DOHH2 (cell line): Measurements from ENCODE around the gene NUP93.

Experiments
- H3F3A ChIP-seq: fragments of 200-600 bp; sonication (generic), shearing (Covaris generic); 2 replicates; pipeline ENCODE4 v1.6.0; 2016; ENCODE audit warnings: antibody characterized with exemption, mild to moderate bottlenecking; ENCODE audit not compliant: control insufficient read depth, insufficient read depth
- H3K27ac ChIP-seq: fragments of 200-600 bp; sonication (generic); 2 replicates; pipeline ENCODE4 v1.5.1; 2014; ENCODE audit warnings: low read depth, mild to moderate bottlenecking, low read length, moderate library complexity
- H3K27me3 ChIP-seq: fragments of 200-600 bp; sonication (generic); 2 replicates; pipeline ENCODE4 v1.6.1; 2014; ENCODE audit warnings: mild to moderate bottlenecking, low read length, mixed read lengths; ENCODE audit not compliant: control insufficient read depth
- H3K36me3 ChIP-seq: fragments of 200-600 bp; sonication (generic); 2 replicates; pipeline ENCODE4 v1.6.1; 2014; ENCODE audit warnings: mild to moderate bottlenecking, low read length, moderate library complexity, mixed read lengths; ENCODE audit not compliant: control insufficient read depth
- H3K4me1 ChIP-seq: fragments of 200-600 bp; sonication (generic); 2 replicates; pipeline ENCODE4 v1.6.1; 2014; ENCODE audit warnings: mild to moderate bottlenecking, low read length, mixed read lengths; ENCODE audit not compliant: control insufficient read depth
- H3K4me2 ChIP-seq: fragments of 200-600 bp; sonication (generic); 2 replicates; pipeline ENCODE4 v1.6.0; 2014; ENCODE audit warnings: mild to moderate bottlenecking, low read length, moderate library complexity
- H3K4me3 ChIP-seq: fragments of 200-600 bp; sonication (generic); 2 replicates; pipeline ENCODE4 v1.5.1; 2014; ENCODE audit warnings: mild to moderate bottlenecking, low read length, mixed read lengths
- H3K79me2 ChIP-seq: fragments of 200-600 bp; sonication (generic); 2 replicates; pipeline ENCODE4 v1.6.1; 2014; ENCODE audit warnings: mild to moderate bottlenecking, low read length, mixed read lengths; ENCODE audit not compliant: control insufficient read depth
- H3K9me2 ChIP-seq: fragments of 200-600 bp; sonication (generic); replicated peaks from 2 replicates; pipeline ENCODE4 v1.6.1; 2014; ENCODE audit warnings: mild to moderate bottlenecking, low read length, mixed read lengths; ENCODE audit not compliant: control insufficient read depth
- H3K9me3 ChIP-seq: fragments of 200-600 bp; sonication (generic); 2 replicates; pipeline ENCODE4 v1.6.1; 2014; ENCODE audit warnings: antibody characterized with exemption, low read length, mixed read lengths; ENCODE audit not compliant: control insufficient read depth, insufficient read depth
- H4K20me1 ChIP-seq: fragments of 200-600 bp; sonication (generic); 2 replicates; pipeline ENCODE4 v1.6.0; 2014; ENCODE audit warnings: low read depth, mild to moderate bottlenecking, antibody characterized with exemption, low read length, moderate library complexity; ENCODE audit not compliant: control insufficient read depth, insufficient read depth
- EZH2phosphoT487 ChIP-seq: fragments of 200-600 bp; sonication (generic); IDR thresholded peaks from 2 replicates; pipeline ENCODE4 v1.6.1; 2017; ENCODE audit warnings: borderline replicate concordance, mild to moderate bottlenecking, antibody characterized with exemption, low read length, moderate library complexity, mixed read lengths
- TF ChIP-seq, protein P1 (sequence below): fragments of 200-600 bp; sonication (generic); IDR thresholded peaks from one replicate; pipeline ENCODE4 v1.5.1; 2014; ENCODE audit warnings: antibody characterized with exemption, mild to moderate bottlenecking, low read depth, low read length; ENCODE audit not compliant: poor library complexity, severe bottlenecking

The NUP93 gene

DNA sequence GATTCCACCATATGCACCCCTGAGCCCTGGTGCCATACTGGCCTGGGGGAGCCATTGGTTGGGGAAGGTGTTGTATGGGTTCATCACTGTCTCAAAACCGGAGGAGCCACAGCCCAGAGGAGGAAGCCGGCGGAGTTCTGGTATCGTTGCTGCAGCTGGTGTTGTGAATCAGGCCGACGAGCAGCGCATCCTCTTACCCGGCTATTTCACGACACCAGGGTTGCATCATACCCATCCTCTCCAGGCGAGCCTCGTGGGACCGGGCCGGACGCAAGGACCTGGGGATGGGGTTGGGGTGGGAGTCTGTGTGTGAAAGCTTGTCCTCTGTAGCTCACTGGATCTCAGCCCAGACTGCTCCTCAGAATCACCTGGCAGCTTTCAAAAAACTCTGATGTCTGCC, 128.4 kb downstream of the NUP93 start:
- TF ChIP-seq, protein P1, sequence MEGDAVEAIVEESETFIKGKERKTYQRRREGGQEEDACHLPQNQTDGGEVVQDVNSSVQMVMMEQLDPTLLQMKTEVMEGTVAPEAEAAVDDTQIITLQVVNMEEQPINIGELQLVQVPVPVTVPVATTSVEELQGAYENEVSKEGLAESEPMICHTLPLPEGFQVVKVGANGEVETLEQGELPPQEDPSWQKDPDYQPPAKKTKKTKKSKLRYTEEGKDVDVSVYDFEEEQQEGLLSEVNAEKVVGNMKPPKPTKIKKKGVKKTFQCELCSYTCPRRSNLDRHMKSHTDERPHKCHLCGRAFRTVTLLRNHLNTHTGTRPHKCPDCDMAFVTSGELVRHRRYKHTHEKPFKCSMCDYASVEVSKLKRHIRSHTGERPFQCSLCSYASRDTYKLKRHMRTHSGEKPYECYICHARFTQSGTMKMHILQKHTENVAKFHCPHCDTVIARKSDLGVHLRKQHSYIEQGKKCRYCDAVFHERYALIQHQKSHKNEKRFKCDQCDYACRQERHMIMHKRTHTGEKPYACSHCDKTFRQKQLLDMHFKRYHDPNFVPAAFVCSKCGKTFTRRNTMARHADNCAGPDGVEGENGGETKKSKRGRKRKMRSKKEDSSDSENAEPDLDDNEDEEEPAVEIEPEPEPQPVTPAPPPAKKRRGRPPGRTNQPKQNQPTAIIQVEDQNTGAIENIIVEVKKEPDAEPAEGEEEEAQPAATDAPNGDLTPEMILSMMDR, result no peak
- TF ChIP-seq EZH2phosphoT487, result no peak

DNA sequence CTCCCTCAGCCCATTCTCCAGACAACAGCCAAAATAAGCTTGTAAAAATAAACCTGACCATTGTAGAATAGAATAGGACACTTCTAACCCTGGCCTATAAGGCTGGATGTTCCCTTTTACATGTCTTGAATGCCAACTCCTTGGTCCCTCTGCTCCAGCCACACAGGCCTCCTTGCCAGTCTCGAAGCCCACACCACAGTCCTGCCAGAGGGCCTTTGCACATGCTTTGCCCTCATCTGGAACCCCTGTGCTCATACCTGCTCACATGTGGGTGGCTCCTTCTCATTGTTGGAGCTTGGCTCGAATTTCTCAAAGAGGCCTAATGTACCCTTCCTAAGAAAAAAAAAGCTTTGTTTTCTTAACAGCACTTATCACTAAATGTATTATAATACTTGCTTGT, 129.7 kb downstream of the NUP93 start:
- H3K4me2 ChIP-seq, result peak overlapping the region; percentile 70
- TF ChIP-seq, protein P1, result no peak
- no peak for TF ChIP-seq EZH2phosphoT487
- no peaks in the 10 kb centered on the region for H3K36me3 ChIP-seq
- no peaks in the 10 kb centered on the region for H3K9me2 ChIP-seq
- no peaks in the 10 kb centered on the region for H4K20me1 ChIP-seq
- no peaks in the 10 kb centered on the region for H3K79me2 ChIP-seq
- peaks cover 5% of the 10 kb centered on the region; the same call in 1 of the 2 replicates for H3F3A ChIP-seq
- H3K4me1 ChIP-seq, result peaks cover 37% of the 10 kb centered on the region
- H3K9me3 ChIP-seq, result no peaks in the 10 kb centered on the region
- peak overlapping the region; percentile 62 for H3K27ac ChIP-seq
- peak overlapping the region; percentile 50; the same call in 1 of the 2 replicates for H3K4me3 ChIP-seq
- H3K27me3 ChIP-seq, result no peaks in the 10 kb centered on the region

More for the DNA sequence above, 128.4 kb downstream of the NUP93 start:
- H3K27me3 ChIP-seq, result no peaks in the 10 kb centered on the region
- H3K9me2 ChIP-seq, result no peaks in the 10 kb centered on the region
- no peaks in the 10 kb centered on the region for H3K36me3 ChIP-seq
- H3K9me3 ChIP-seq, result no peaks in the 10 kb centered on the region
- no peak overlapping the region for H3K4me3 ChIP-seq
- peaks cover 5% of the 10 kb centered on the region; the same call in 1 of the 2 replicates for H3F3A ChIP-seq
- H3K4me2 ChIP-seq, result no peak overlapping the region
- H4K20me1 ChIP-seq, result no peaks in the 10 kb centered on the region
- H3K79me2 ChIP-seq, result no peaks in the 10 kb centered on the region
- H3K27ac ChIP-seq, result no peak overlapping the region
- peaks cover 37% of the 10 kb centered on the region for H3K4me1 ChIP-seq

DNA sequence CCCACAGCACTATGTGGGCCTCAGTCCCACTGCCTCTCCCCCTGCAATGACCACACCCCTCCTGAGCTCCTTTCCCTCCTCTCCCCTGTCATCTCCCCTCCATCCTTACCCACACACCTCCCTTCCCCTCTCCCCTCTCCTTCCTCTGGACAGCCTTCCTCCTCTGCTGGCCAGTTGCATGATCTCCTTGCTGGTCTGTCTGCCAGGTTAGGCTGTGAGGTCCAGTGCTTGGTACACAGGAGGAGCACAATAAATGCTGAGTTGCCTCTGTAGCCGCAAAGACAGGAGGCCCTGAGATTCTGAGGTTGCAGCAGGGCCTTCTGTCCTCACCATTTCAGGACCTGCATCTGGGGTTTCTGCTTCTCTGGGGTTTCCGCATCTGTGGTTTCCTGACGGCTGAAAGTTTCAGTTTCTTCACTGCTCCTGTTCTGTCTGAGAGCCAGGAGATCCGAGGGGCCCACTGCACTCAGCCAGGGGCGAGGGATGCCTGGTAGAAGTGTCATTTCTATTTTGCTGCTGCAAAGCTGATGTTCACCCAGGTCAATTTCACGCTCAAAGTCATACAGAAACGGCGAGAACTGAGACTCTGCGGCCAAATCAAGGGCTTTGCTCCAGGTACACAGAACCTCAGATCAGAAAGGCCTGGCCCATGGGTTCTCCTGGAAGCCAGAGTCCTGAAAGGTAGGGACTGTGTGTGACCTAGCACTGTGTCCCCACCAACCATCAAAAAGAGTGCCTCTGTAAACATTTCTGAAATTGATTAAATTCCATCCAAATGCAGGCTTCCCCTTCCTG, 130.5 kb downstream of the NUP93 start:
- Histone ChIP-seq H3K27ac (peak overlapping the region; percentile 62), H3K4me2 (peak overlapping the region; percentile 70), H3K27me3 (no peaks in the 10 kb centered on the region)

More for the DNA sequence above, 130.5 kb downstream of the NUP93 start:
- Histone ChIP-seq H3F3A (peaks cover 5% of the 10 kb centered on the region; the same call in 1 of the 2 replicates), H3K4me3 (peak overlapping the region; percentile 50), H3K9me3 (no peaks in the 10 kb centered on the region), H3K9me2 (no peaks in the 10 kb centered on the region), H3K4me1 (peaks cover 37% of the 10 kb centered on the region), H3K36me3 (no peaks in the 10 kb centered on the region), H3K79me2 (no peaks in the 10 kb centered on the region), H4K20me1 (no peaks in the 10 kb centered on the region)
- TF ChIP-seq EZH2phosphoT487, result no peak
- TF ChIP-seq, protein P1, result no peak
